OCI-LY7 (cell line): ENCODE measurements around the gene CGB8. TPM values are rescaled to one million over a fixed set of nuclear protein-coding genes. Genes with fewer than 3 reads are reported as not detected.

Experiments
- BruUV-seq: library from RNA; stranded (reverse); fragments of 400-500 nt; replicated peaks from 2 replicates; lab custom pipeline; 2021; lab: Mats Ljungman, UMichigan
- CTCF ChIA-PET: fragments of 300-600 bp; sonication (Branson Sonifier 250); formaldehyde crosslinking; loops from one replicate; lab custom pipeline; 2022; ENCODE audit warnings: antibody characterized with exemption; ENCODE audit not compliant: unreplicated experiment; lab: Charles Lee
- POLR2A ChIA-PET: fragments of 300-600 bp; sonication (Branson Sonifier 250); formaldehyde crosslinking; loops from one replicate; lab custom pipeline; 2022; ENCODE audit warnings: antibody characterized with exemption; lab: Charles Lee
- DNase-seq: peaks from one replicate; pipeline ENCODE4 v3.0.0-alpha.2; 2015; ENCODE audit warnings: low spot score
- H2AFZ ChIP-seq: fragments of 200-600 bp; sonication (generic), shearing (Covaris generic); 2 replicates; pipeline ENCODE4 v1.6.1; 2014; ENCODE audit warnings: mild to moderate bottlenecking, antibody characterized with exemption, low read length, moderate library complexity
- H3K27ac ChIP-seq: fragments of 200-600 bp; sonication (generic); 2 replicates; pipeline ENCODE4 v1.5.1; 2014; ENCODE audit warnings: mixed run types, low read depth, mild to moderate bottlenecking, moderate library complexity, low read length, inconsistent platforms; ENCODE audit not compliant: poor library complexity, severe bottlenecking
- H3K36me3 ChIP-seq: fragments of 200-600 bp; sonication (generic); 2 replicates; pipeline ENCODE4 v1.6.1; 2014; ENCODE audit warnings: mild to moderate bottlenecking, antibody characterized with exemption, low read length, moderate library complexity, mixed read lengths; ENCODE audit not compliant: insufficient read depth
- H3K4me1 ChIP-seq: fragments of 200-600 bp; sonication (generic); 2 replicates; pipeline ENCODE4 v1.5.1; 2014; ENCODE audit warnings: mild to moderate bottlenecking, low read length; ENCODE audit not compliant: insufficient read depth, poor library complexity, severe bottlenecking
- H3K4me2 ChIP-seq: fragments of 200-600 bp; sonication (generic); 2 replicates; pipeline ENCODE4 v1.6.1; 2014; ENCODE audit warnings: mild to moderate bottlenecking, low read length
- H3K4me3 ChIP-seq: fragments of 200-600 bp; sonication (generic); 2 replicates; pipeline ENCODE4 v1.5.1; 2014; ENCODE audit warnings: mild to moderate bottlenecking, low read depth, low read length; ENCODE audit not compliant: poor library complexity, severe bottlenecking
- H3K79me2 ChIP-seq: fragments of 200-600 bp; sonication (generic); 2 replicates; pipeline ENCODE4 v1.6.1; 2016; ENCODE audit warnings: low read depth, mild to moderate bottlenecking, low read length, moderate library complexity, mixed read lengths; ENCODE audit not compliant: insufficient read depth
- H3K9me2 ChIP-seq: fragments of 200-600 bp; sonication (generic); 2 replicates; pipeline ENCODE4 v1.6.1; 2016; ENCODE audit warnings: mild to moderate bottlenecking, low read length, mixed read lengths; ENCODE audit not compliant: insufficient read depth
- H3K9me3 ChIP-seq: fragments of 200-600 bp; sonication (generic); 2 replicates; pipeline ENCODE4 v1.6.1; 2014; ENCODE audit warnings: mild to moderate bottlenecking, mixed run types, low read length, mixed read lengths
- H4K20me1 ChIP-seq: fragments of 200-600 bp; sonication (generic); 2 replicates; pipeline ENCODE4 v1.6.1; 2014; ENCODE audit warnings: mild to moderate bottlenecking, antibody characterized with exemption, low read length, moderate library complexity, mixed read lengths; ENCODE audit not compliant: insufficient read depth
- CTCF ChIP-seq: fragments of 200-600 bp; sonication (generic); conservative IDR thresholded peaks from 2 replicates; pipeline ENCODE4 v1.5.1; 2014; ENCODE audit warnings: mild to moderate bottlenecking, antibody characterized with exemption, low read length, moderate library complexity, mixed read lengths
- EZH2phosphoT487 ChIP-seq: fragments of 200-600 bp; sonication (generic); IDR thresholded peaks from 2 replicates; pipeline ENCODE4 v1.6.1; 2018; ENCODE audit warnings: low read depth, borderline replicate concordance, mild to moderate bottlenecking, mixed run types, antibody characterized with exemption, low read length, moderate library complexity, mixed read lengths
- intact Hi-C: fragments of 100-400 bp; cut with micrococcal nuclease; formaldehyde crosslinking; loops from one replicate; pipeline ENCODE4 v1.10.0; 2022; ENCODE audit not compliant: unreplicated experiment
- total RNA-seq, 2 experiments: library from RNA; depleted of rRNA in 1 of 2; stranded (reverse); fragments of >200 nt in 1 of 2; shearing (Covaris generic) in 1 of 2; gene quantifications; 2 replicates each; pipeline ENCODE4 v1.2.3, GENCODE V29; 2014 to 2022

The CGB8 gene
- total RNA-seq, 2 experiments from 2014 or later: not detected

- Histone ChIP-seq H3K79me2 (no peaks in the 10 kb centered on the region), H3K4me1 (no peaks in the 10 kb centered on the region), H3K4me2 (no peak overlapping the region), H4K20me1 (no peaks in the 10 kb centered on the region; the same call in 1 of the 2 replicates), H3K4me3 (no peak overlapping the region), H3K36me3 (no peaks in the 10 kb centered on the region), H3K27ac (no peak overlapping the region), H3K9me2 (no peaks in the 10 kb centered on the region), H2AFZ (no peak overlapping the region), H3K9me3 (no peaks in the 10 kb centered on the region)
- ChIA-PET POLR2A (no interaction called here), CTCF (no interaction called here)
- no peak for DNase-seq
- intact Hi-C loops: no loop called here
- BruUV-seq: no TSS peak
- TF ChIP-seq EZH2phosphoT487: no peak
- TF ChIP-seq CTCF: no peak
Measured at GRCh38 chr19:49070416-49070815, 21.5 kb upstream of the CGB8 start.

GRCh38 chr19:49069026-49069425, 20.1 kb upstream of the CGB8 start:
- TF ChIP-seq CTCF (no peak), EZH2phosphoT487 (no peak)
- no peak overlapping the region for H2AFZ ChIP-seq
- H3K4me1 ChIP-seq: no peaks in the 10 kb centered on the region
- H3K27ac ChIP-seq: no peak overlapping the region
- H3K4me2 ChIP-seq: no peak overlapping the region
- ChIA-PET CTCF (no interaction called here), POLR2A (no interaction called here)
- H3K9me2 ChIP-seq: no peaks in the 10 kb centered on the region
- no peaks in the 10 kb centered on the region for H3K36me3 ChIP-seq
- no TSS peak for BruUV-seq
- intact Hi-C loops: no loop called here
- no peak for DNase-seq
- H3K9me3 ChIP-seq: no peaks in the 10 kb centered on the region
- no peak overlapping the region for H3K4me3 ChIP-seq
- H4K20me1 ChIP-seq: no peaks in the 10 kb centered on the region; the same call in 1 of the 2 replicates
- no peaks in the 10 kb centered on the region for H3K79me2 ChIP-seq

GRCh38 chr19:49067554-49067953, 18.6 kb upstream of the CGB8 start:
- Histone ChIP-seq H3K79me2 (no peaks in the 10 kb centered on the region), H3K4me1 (no peaks in the 10 kb centered on the region), H3K4me2 (no peak overlapping the region), H3K9me2 (no peaks in the 10 kb centered on the region), H3K36me3 (no peaks in the 10 kb centered on the region), H2AFZ (no peak overlapping the region), H3K9me3 (no peaks in the 10 kb centered on the region), H4K20me1 (no peaks in the 10 kb centered on the region; the same call in 1 of the 2 replicates), H3K27ac (no peak overlapping the region), H3K4me3 (no peak overlapping the region)
- no TSS peak for BruUV-seq
- TF ChIP-seq CTCF: no peak
- no peak for TF ChIP-seq EZH2phosphoT487
- ChIA-PET POLR2A (interaction anchor here (0.7 kb wide), 1 partner anchor 28 kb away, joined by 3 read pairs; no protein-coding TSS in a partner anchor), CTCF (no interaction called here)
- DNase-seq: no peak
- intact Hi-C loops: no loop called here
